GM19395 (cell line): ENCODE results near the gene F10.

Experiments
- ATAC-seq: cut with Tn5 transposase; IDR thresholded peaks from one replicate; pipeline ENCODE4 v1.9.1; 2021; ENCODE audit warnings: mild to moderate bottlenecking, moderate library complexity; ENCODE audit not compliant: unreplicated experiment

F10 gene

DNA sequence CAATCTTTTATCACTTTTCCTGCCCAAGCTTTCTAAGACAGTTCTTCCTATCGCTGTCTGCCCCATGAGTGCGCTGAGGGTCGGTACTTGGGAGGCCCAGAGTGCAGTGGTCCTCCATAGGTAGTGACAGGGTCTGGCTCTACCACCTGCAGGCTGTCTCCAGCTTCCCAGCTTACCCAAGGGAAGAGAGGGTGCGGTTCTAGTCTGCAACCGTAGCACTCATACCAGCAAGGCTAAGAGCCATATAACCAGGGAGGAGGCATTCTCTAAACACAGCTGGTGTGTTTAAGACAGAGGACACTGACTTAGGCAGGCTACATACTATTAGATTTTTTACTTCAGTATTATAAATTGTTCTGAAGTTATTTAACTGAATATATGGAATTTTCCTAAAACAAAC is 44.1 kb downstream of the F10 start:
- no peak for ATAC-seq

DNA sequence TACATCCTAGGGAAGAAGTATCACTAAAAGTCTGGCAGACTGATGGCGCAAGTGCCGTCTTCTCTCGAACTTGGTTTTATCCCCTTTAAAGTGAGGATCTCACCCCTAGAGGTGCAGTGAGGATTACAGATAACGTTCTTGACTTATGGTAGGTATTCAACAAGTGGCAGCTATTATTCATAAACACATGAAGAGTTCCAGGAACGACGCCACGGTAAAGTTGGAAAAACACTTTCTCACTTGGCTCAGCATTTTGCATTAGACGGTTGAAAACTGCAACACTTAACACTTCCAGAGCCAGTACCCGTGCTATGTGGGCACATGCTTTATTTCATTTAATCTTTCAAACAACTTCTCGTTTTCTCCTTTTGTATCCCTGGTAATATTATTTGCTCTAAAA is 44.6 kb downstream of the F10 start:
- no peak for ATAC-seq

DNA sequence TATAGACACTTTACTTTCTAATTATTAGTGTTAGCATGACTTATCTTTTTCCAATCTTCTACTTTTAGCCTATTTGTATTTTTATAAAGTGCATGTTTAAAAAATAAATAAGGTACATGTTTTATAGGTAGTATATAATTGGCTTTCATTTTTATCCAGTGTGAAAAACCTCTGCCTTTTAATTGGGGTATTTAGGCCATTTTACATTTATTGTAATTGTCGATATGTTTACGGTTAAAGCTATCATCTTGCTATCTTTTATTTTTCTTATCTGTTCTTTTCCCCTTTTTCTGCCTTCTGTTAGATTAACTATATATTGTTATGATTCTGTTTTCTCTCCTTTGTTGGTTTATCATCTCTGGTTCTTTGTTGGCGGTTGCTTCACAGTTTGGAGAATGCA is 45.0 kb downstream of the F10 start:
- ATAC-seq = no peak

DNA sequence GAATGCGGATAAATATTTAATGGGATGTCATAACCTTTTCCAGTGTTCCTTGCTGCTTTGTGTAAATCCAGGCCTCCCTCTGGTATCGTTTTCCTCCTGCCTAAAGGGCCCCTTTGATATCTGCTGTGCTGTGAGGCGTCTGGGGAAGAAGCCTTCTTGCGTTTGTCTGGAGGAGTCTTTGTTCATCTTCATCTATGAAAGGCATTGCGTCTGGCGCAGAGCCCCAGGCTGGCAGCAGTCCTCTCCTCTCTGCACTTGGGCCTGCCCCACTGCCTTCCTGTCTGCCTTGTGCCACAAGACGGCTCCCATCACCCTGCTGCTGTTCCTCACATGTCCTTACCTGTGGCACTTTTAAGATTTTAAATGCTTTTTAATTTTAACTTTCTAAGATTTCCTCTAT is 45.6 kb downstream of the F10 start:
- no peak for ATAC-seq

DNA sequence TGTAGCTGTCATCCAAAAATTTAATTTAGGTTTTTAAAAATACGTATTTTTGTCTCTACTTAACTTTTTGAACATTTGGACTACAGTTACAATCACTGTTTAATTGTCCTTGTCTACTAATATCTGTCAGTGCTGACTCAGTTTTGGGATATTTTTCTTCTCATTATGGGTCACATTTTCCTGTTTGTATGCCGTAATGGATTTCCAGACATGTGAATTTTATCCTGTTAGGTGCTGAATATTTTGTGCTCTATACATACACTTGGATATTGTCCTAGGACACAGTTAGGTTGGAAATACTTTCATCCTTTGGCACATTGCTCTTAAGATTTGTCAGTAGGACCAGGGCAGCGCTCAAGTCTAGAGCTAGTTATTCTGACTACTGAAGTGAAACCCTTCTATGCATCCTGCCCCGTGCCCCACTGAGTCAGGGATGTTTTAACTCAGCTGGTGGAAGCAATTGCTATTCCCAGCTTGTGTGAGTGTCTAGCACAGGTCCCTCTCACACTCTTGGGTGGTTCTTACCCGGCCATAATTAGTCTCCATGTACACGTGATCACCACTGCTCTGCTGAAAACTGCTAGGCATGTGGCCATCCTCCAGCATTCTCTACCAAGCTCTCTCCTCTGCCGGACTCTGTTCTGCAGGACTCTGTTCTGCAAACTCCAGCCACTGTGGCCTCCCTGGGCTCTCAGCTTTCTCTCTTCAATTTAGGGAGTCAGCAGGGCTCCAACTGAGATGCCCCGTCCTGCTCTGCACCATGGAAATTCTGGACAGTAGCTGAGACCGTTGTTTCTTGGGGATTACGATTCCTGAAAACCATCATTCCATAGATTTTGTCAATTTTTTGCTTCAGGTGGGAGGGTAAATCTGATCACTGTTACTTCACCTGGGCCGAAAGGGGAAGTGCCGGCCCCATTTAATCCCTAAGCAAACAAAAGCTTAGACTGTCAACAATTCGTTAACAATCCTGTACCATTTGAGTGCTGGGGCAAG is 47.0 kb downstream of the F10 start:
- no peak for ATAC-seq

DNA sequence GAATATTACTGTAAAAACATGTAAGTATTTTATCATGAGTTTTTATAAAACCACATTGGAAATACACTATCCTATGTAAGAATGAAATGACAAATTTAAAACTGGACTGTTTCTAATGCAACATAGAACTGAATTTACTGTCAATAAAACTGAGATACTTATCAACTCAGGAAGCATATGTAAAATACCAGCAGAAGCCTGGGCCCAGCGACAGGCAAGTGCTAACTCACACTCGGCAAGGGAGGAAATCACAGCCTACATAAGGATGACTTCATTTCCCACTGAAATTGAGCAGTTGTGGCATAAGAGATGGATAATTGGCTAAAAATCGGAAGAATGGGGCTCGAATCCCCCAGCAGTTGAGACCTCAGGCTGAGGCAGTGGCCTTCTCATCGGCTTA is 47.9 kb downstream of the F10 start:
- no peak for ATAC-seq

DNA sequence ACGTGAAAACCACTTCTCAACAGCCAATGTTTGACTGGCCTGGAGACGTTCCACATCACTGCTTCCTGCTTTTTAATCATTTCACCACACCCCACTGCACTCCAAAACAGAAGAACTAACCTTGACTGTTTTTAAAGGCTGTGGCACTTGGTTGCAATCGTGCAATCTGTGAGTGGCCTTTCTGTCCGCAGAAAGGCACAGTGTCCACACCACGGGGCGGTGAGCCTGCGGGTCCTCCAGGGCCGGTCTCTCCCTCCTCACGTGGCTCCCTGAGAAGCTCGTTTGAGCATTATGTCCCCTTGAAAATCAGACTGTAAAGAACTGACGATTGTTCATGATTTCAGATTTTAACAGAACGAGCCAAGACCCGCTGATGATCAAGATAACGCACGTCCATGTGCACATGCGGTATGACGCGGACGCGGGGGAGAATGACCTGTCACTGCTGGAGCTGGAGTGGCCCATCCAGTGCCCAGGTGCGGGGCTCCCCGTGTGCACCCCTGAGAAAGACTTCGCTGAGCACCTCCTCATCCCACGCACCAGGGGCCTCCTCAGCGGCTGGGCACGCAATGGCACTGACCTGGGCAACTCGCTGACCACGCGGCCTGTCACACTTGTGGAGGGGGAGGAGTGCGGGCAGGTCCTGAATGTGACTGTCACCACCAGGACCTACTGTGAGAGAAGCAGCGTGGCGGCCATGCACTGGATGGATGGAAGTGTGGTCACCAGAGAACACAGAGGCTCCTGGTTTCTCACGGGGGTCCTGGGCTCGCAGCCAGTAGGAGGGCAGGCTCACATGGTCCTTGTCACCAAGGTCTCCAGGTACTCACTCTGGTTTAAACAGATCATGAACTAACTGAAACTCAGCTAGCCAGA is 48.9 kb downstream of the F10 start:
- ATAC-seq = no peak

DNA sequence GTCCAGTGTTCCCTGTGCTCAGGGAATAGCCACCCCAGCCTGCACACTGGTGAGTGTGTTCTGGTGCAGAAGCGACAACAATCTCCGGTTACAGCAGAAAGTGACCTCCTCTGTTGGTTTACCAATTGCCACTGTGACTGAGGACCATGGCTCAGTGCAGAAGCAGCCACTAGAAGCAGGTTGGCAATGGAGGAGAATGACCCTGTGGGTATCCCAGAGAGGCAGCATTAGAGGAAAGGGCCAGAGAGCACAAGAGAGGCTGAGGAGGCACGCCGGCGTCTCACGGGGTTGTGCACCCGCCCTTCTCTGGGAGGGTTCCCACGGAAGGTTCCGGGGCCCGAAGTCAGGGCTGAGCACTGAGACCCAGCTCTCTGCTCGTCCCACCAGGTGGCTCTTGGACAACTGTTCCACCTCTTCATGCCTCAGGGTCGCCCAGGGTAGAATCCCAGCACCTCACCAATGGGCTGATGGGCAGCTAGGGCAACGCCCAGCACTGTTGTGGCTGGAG is 49.9 kb downstream of the F10 start:
- no peak for ATAC-seq

DNA sequence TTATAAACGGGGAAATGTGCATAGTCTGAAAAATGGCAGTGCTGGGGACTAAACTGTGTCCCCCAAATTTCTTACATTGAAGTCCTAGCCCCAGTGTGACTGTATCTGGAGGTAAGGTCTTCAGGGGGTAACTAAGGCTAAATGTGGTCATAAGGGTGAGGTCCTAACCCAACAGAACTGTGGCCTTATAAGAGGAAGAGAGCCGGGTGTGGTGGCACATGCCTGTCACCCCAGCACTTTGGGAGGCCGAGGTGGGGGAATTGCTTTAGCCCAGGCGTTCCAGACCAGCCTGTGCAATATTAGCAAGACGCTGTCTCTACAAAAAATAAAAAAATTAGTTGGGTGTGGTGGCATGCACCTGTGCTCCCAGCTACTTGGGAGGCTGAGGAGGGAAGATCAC is 53.7 kb downstream of the F10 start:
- ATAC-seq = no peak

DNA sequence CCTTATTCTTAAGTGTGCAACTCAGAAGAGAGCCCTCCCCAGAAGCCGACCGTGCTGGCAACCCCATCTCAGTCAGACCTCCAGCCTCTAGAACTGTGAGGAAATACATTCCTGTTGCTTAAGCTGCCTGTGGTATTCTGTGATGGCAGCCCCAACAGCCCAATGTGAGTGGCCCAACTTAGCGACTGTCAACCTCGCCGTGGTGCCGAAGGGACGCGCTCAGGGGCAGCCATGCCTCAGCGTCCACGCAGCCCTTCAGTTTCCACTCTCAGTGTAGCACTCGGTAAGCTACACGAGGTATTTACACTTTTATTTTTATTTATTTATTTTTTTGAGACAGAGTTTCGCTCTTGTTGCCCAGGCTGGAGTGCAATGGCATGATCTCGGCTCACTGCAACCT is 54.2 kb downstream of the F10 start:
- ATAC-seq = no peak

DNA sequence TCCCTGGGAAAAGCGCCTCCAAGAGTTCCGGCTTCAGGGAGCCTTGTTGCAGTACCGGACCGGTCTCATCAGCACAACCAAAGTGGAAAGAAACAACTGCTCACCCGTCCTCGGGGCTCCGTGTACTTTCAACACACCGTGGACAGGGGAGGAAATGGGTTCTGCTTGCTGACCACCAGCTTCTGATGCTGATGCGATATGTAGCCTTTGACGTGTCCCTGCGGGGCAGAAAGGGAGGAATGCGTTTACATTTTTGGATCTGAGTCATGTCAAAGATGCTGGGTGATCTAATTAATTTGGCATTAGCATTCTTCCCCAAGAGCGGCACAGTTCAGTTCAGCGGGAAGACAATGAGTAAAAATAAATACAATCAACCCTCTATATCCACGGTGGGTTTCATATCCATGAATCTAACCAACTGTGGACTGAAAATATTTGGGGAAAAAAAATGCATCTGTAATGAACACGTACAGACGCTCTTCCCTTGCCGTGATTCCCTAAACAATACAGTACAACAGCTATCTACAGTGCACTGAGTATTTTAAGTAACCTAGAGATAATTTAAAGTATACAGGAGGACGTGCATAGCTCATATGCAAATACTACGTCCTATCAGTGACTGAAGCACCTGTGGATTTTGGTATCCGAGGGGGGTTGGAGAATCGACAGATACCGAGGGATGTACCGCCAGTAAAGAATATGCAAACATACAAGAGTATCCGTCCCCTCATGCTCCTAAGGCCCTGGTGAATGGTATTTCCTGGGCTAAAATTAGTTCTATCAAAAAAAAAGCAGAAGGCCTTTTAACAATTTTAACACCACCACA is 55.7 kb downstream of the F10 start:
- no peak for ATAC-seq

DNA sequence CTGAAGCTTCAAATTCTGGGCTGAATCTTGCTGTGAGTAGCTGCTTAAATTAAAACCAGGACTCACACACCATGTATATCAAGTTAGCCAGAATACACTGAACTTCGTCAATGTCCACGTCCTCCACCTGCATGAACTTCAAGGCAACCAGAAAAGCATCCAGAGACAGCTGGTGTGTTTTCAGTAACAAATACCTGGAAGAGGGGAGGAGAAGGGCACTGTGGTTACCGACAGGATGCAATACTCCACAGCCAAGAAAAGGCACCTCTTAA is 56.2 kb downstream of the F10 start:
- no peak for ATAC-seq

DNA sequence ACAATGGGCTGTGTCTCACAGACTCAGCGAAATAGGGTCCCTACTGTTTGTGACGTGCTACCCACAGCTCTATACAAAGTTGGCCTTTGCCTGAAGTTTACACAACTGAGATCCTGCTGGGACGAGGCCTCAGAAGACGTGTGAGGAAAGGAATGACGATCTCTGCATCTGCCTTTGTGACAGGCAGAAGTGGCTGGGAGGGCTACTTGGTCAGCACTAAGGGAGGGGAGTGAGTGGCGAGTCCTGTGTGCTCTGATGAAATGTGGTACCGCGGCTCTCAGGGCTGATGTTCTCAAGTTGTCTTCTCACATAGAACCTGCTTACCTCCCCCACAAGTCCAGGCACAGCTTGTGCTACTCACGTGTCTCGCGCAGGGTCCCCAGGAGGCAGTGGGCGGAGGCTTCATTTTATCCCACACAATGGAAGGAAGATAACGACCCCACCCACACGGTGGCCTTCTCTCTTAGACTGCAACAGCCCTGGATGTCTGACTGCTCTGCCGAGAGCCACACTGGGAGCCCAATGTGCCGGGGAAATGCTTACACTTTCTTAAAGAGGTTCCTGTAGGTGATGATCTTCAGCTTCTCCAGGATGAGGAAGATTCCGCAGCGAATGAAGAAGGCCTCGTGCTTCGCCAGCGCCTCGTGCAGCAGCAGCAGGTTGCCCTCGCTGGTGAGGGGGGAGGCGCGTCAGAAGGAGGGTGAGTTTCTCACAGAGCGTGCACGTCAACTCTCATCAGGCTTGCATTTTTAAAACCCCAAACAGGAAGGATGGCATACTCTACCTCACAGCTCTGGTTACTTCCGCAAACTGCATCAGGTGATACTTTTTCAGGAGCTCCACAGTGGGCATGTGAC is 57.0 kb downstream of the F10 start:
- no peak for ATAC-seq

DNA sequence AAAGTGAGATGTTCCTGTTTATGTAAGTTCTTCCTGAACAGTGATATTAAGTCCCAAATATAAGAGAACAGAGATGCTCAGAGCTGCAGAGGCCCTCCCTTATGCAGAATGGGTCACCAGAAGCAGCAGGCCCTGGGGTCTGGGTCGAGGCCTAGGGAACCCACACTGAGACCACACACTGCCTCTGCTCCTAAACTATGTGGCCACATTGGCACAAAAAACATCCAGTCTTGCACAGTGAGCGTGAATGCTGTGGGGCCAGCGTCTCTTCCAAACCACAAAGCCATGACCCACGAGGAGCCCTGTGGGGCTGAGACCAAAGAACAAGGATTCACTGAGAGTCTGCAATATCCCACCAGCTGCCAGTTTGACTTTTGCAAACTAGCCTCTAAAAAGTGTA is 59.4 kb downstream of the F10 start:
- no peak for ATAC-seq

DNA sequence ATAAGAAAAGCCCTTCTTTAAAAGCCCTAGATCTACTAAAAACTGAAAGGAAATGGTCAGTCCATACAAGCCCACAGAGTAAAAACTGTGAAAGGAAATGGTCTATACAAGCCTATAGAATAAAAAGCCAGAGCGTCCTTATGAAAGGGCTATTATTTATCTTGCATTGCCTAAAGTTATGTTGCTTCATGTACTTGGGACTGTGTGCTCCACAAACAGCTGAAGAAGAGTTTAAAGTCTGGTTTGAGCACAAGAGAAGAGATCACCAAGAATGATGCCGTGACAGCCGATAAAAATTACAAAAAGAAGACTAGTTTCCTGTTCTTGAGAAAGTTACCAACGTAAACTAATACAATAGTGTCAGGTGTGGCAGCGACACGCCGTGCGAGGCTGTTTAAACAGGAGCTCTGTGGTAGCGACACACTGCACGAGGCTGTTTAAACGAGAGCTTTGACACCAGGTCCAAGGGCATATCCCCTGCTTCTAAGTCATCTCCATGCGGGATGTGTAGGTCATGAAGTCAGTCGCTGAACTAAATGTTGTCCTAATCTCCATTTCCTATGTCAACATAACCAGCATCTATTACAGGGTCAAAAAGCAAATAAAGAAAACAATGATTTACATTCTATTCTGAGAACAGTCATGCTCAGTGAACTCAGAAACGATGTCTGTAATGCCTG is 61.0 kb downstream of the F10 start:
- no peak for ATAC-seq

DNA sequence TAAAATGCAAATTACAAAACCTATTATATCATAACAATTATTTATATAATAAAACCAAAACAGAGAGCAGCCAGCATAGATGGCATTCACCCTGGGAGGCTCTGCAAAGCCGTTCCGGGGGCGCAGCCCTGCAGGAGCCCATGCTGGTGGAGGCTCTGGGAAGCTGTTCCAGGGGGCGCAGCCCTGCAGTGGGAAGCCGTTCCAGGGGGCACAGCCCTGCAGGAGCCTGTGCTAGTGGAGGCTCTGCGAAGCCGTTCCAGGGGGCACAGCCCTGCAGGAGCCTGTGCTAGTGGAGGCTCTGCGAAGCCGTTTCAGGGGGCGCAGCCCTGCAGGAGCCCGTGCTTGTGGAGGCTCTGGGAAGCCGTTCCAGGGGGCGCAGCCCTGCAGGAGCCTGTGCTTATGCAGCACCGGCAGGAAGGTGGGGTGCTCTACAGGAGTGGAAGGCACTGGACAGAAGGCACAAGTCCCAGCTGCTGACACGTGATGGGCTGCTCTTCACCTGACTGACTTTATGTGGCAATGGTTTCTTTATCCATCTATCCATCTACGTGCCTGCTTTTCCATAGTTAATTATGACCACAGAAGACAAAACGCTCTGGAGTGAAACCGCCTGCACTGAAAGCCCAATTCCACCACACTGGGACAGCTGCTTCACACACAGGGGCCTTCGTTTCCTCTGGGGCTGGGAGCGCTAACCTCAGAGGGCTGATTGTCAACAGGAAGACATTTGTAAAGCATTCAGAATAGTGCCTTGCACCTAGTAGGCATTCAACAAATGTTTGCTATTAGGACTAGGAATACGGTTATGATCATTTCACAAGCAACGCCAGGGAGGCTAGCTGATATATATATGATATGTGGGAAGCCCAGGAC is 62.2 kb downstream of the F10 start:
- ATAC-seq = no peak

DNA sequence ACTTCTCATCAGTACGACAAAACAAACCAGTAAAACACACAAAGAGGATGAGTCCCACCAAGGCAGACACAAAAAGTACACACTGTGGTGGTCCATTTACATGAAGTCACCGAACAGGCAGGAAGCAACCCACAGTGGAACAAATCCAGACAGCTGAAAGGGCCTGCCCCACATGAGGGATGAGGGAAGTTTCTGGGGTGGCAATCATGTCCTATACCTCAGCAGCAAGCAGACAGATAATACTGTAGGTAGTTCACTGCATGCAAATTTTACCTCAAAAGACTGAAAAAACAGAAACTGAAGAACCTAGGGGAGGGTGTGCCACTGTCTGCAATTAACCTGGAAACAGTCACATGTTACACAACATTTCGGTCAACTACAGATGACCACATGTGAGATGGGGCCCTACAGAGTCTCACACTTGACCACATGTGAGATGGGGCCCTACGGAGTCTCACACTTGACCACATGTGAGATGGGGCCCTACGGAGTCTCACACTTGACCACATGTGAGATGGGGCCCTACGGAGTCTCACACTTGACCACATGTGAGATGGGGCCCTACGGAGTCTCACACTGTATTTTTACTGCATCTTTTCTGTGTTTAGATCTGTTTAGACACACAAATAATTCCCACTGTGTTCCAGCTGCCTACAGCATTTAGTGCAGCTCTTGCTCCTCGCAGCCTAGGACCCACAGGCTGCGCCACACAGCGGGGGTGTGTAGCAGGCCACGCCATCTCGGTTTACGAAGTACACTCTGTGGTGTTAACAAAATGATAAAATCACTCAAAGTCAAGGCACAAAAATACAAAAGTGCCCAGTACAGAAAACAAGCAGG is 63.7 kb downstream of the F10 start:
- peak; percentile 97 for ATAC-seq

DNA sequence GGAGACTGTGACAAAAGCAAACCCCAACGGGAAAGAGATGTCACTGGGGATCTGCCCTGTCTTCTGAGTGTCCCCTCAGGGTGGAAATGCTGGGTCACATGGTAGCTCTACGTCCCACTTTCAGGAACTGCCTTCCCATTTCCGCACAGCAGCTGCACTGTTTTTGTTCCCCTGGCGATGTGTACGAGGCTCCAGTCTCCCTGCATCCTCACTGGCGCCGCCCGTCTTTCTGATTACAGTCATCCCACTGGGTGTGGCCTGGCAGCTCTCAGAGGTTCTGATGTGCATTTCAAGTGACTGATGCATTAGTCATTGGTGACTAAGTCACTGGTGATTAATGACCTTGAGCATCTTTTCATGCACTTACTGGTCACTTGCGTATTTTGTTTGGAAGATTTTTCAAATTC is 64.7 kb downstream of the F10 start:
- ATAC-seq = no peak
